NCI-H1417 (cell line): Measurements from ENCODE around the gene HDAC7.
A peak's percentile ranks its signal among the peaks of the same experiment; 100 is the strongest.

Source experiments
- DNase-seq, 3 experiments: peaks; one replicate each; lab custom pipeline; 2025; lab: John Stamatoyannopoulos, UW

Gene HDAC7

GRCh38 chr12:47794679-47795078, 25.0 kb downstream of the HDAC7 start:
- no peak for DNase-seq

- no peak for DNase-seq
Measured at GRCh38 chr12:47793015-47793681, 26.6 kb downstream of the HDAC7 start.

- DNase-seq: no peak
Measured at GRCh38 chr12:47791874-47792273, 27.8 kb downstream of the HDAC7 start.

- DNase-seq: no peak
Measured at GRCh38 chr12:47791351-47791746, 28.4 kb downstream of the HDAC7 start.

GRCh38 chr12:47790676-47791350, 28.9 kb downstream of the HDAC7 start:
- DNase-seq: no peak

- DNase-seq: no peak
Measured at GRCh38 chr12:47789712-47790489, 29.8 kb downstream of the HDAC7 start.

GRCh38 chr12:47789141-47789540, 30.6 kb downstream of the HDAC7 start:
- no peak for DNase-seq

- DNase-seq: no peak
Measured at GRCh38 chr12:47787596-47788319, 31.9 kb downstream of the HDAC7 start.

GRCh38 chr12:47786662-47787280, 32.9 kb downstream of the HDAC7 start:
- DNase-seq: no peak

GRCh38 chr12:47785887-47786661, 33.6 kb downstream of the HDAC7 start:
- DNase-seq: no peak

- DNase-seq: no peak
Measured at GRCh38 chr12:47785036-47785886, 34.4 kb downstream of the HDAC7 start.

- DNase-seq: no peak
Measured at GRCh38 chr12:47783821-47784819, 35.6 kb downstream of the HDAC7 start.

- DNase-seq: no peak
Measured at GRCh38 chr12:47783024-47783755, 36.5 kb downstream of the HDAC7 start.

GRCh38 chr12:47782372-47782770, 37.3 kb downstream of the HDAC7 start:
- no peak for DNase-seq

GRCh38 chr12:47781479-47782371, 38.0 kb downstream of the HDAC7 start:
- DNase-seq: peak; percentile 66 to 79 (median 70)

- no peak for DNase-seq
Measured at GRCh38 chr12:47779943-47780504, 39.7 kb downstream of the HDAC7 start.
